ENCODE measurements around the gene MAP2.
"Not testable (repeated sequence)": the region's sequence is repeated elsewhere in the genome, so short reads cannot be mapped to it uniquely, and the experiment has no call there.

MAP2 gene

DNA sequence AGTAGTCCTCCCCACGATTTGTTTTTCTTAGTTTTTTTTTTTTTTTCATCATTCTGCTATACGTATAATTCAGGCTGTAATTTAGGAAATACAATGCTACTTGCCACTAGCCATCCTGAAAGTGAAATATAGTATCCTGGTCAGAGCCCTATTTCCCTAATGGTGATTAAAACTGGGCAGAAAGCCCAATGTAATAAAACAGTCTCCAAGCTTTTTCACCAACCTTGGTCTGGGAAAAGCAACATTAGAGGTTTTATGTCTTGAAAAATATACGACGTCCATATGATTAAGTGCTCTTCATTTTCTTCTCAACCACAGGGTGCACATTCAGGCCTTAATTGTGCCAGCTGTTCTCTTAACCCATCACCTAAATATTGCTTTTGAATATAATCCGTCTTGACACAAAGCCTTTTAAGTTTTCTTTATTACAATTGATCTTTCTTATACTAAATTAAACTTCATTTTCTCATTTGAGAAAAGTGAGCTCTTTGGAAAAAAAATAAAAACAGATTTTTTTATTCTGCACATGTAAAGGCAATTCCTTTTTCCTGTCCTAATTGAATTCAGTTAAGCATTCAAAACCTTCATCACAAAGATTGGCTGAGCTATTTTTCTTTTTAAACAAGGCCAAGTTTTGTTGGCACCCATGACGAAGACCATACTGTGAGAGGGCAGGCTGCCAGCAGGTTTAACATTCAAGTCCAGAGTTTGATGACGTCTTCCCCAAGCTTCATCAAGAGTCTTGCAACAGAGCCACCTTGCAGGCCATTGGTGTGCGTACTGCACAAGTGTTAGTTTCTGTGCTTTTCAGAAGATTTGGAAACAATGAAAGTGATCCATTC is 52.7 kb downstream of the MAP2 start:
- no peak for DNase-seq (ENCODE audit: low spot score)

DNA sequence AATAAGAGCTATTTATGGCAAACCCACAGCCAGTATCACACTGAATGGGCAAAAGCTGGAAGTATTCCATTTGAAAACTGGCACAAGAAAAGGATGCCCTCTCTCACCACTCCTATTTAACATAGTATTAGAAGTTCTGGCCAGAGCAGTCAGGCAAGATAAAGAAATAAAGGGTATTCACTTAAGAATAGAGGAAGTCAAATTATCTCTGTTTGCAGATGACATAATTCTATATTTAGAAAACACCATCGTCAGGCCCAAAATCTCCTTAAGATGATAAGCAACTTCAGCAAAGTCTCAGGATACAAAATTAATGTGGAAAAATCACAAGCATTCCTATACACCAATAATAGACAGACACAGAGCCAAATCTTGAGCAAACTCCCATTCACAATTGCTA is 68.4 kb downstream of the MAP2 start:
- DNase-seq (ENCODE audit: low spot score) = not testable (repeated sequence)

DNA sequence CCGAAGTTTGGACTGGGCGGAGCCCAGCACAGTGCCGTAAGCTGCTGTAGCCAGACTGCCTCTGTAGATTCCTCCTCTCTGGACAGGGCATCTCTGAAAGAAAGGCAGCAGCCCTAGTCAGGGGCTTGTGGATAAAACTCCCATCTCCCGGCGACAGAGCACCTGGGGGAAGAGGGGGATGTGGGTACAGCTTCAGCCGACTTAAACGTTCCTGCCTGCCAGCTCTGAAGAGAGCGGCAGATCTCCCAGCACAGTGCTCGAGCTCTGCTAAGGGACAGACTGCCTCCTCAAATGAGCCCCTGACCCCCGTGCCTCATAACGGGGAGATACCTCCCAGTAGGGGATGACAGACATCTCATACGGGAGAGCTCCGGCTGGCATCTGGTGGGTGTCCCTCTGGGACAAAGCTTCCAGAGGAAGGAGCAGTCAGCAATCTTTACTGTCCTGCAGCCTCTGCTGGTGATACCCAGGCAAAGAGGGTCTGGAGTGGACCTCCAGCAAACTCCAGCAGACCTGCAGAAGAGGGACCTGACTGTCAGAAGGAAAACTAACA is 71.3 kb downstream of the MAP2 start:
- not testable (repeated sequence) for DNase-seq (ENCODE audit: low spot score)

DNA sequence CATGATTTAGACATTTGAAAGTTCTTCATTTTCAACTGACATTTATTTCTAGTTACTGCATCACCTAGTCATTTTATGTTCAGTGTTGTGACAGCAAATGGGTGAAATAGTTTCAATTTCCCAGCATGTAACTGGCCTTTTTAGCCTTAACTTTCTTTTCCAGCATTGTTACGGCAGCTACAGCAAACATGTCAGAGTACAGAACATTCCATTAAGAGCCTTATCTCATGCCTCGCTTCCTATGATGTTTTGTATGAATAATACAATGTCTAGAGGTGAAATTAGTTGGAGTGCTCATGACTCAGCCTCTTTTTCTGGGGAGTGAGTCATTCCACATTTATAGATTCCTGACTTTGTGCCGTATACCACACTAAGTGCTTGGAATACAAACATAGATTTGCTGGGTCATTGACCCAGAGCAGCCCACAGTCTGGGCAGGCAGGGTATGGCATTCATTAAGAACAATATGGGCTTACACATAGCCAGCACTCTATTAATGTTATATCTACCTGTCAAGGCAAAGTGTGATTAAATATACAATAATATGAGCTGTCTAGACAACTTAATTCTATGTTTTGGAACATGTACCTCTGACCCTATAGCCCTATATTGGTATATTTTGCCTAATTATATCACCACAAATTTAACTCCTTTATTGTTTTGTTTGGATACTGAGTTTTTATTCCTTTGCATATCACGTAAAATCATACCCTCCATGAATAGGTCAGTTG is 72.2 kb downstream of the MAP2 start:
- no peak for DNase-seq (ENCODE audit: low spot score)

DNA sequence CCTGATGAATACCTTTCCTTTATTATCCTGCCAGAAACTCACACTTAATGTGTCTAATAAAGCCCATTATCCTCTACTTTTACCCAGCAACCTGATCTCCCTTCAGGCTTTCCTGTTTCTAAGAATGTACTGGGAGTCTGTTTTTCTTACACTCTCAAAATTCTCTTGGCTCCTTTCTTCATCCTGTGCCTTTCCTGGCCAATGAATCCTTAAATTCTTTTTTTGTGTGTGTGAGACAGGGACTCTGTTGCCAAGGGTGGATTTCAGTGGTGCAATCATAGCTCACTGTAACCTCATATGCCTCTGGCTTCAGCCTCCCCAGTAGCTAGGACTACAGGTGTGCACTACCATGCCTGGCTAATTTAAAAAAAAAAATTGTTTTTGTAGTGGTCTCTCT is 72.7 kb downstream of the MAP2 start:
- DNase-seq (ENCODE audit: low spot score) = no peak

DNA sequence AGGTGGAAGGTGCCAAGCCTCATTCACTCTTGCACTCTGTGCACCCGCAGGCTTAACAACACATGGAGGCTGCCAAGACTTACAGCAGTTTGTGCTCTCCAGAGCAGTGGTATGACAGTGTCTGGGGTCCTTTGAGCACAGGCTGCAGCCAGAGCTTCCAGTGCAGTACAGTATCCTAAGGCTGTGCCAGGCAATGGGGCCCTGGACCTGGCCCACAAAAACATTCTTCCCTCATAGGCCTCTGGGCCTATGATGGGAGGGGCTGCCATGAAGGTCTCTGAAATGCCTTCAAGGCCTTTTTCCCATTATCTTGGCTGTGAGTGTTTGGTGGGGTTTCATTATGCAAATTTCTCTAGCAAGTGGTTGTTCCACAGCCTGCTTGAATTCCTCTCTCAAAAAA is 74.8 kb downstream of the MAP2 start:
- no peak for DNase-seq (ENCODE audit: low spot score)

DNA sequence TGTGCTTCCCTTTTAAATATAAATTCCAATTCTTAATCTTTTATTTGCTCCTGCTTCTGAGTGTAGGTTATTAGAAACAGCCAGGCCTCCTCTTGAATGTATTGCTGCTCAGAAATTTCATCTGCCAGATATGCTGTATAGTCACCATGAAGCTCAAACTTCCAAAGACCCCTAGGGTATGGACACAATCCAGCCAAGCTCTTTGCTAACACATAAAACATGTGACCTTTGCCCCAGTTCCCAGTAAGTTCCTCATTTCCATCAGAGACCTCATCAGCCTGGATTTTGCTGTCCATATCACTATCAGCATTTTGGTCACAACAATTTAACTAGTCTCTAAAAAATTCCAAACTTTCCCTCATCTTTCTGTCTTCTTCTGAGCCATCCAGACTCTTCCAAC is 75.2 kb downstream of the MAP2 start:
- no peak for DNase-seq (ENCODE audit: low spot score)

DNA sequence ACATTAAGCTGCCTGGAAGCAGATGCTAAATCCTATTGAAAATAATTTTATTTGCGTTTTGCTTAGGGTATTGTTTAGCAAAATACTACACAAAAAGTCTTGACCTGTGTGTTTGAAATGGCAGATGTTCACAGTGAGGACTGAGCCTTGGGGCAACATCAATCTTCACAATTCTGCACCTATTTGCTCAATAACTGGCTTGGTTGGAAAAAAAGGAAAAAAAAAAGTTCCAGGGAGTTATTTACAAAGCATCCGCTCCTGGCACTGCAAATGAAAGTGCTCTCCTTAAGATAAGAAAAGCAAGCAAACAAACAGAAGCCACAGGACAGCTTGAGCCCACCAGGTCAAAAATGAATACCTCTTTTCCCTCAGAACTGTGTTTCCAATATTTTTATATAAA is 77.7 kb downstream of the MAP2 start:
- no peak for DNase-seq (ENCODE audit: low spot score)

DNA sequence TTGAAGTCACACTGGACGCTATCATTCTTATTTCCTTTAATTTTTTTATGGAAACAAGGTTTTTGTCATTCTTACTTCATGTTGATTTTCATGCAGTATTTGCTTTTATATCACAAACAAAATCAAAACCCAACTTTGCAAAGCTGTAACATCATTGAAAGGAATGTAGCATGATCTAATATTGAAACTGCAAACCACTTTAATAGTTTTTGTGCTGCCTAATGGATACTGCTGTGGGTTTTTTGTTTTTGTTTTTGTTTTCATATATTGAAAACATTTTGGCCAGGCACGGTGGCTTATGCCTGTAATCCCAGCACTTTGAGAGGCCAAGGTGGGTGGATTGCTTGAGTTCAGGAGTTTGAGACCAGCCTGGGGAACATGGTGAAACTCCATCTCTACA is 81.6 kb downstream of the MAP2 start:
- DNase-seq (ENCODE audit: low spot score) = no peak

DNA sequence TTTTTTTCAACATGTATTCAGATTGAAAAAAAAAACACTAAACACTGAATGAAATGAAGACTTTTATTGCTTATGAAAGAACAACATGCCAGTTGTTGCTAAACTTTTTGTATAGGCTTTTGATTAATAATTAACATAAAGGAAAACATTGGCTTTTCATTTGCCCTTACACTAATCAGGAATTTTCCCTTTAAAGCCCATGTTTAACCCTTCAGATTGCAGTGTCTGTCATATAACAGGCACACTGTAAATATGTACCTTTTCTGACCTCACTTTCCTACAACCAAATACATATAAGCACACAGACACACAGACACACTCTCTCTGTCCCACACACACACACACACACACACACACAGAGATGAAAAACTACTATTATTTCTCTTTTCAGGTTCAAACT is 84.4 kb downstream of the MAP2 start:
- no peak for DNase-seq (ENCODE audit: low spot score)

DNA sequence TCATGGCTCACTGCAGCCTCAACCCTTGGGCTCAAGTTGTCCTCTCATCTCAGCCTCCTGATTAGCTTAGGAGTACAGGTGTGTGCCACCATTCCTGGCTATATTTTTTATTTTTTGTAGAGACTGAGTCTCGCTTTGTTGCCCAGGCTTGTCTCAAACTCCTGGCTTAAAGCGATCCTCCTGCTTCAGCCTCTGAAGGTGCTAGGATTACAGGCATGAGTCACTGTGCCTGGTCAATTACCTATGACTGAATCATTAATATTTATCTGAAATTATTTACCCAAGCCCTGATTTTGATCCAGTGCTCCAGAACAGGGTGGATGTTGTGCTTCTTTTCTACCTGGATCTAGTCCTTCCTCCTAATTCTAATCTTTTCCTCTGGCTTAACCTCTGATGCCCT is 87.8 kb downstream of the MAP2 start:
- DNase-seq (ENCODE audit: low spot score) = no peak

DNA sequence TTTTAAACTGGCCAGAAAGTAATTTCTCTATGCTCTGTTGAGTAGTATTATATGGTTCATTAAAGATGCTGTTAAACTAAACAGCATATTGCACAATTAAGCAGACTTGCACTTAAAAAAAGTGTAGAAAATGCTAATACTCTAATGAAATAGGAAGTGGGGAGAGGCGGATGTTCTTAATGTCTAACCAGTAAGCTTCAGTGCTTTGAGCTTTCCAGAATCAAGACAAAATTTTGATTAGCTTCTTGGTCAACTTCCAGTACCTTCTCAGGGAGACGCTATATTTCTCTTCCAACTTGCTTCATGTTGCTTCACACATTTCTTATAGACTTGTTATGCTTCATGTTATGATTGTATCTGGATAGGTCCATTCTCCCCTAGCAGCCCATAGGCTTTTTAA is 89.1 kb downstream of the MAP2 start:
- no peak for DNase-seq (ENCODE audit: low spot score)

DNA sequence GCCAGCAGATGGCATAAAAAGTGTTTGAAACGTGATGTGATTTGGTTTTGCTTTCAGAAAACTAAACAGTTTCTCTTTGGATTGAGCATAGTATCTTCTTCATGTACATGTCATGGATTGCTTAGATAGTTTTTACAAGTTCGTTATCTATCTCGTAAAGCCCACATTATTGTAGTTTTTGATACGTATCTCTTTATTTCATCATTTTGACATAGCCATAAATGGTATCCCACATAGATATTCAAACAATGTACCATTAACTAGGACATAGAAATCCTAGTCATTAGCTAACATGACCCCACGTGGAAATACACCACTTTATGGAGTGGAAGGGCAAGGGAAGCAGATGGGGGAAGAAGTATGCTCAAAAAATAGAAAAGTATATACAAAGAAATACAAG is 93.6 kb downstream of the MAP2 start:
- no peak for DNase-seq (ENCODE audit: low spot score)

DNA sequence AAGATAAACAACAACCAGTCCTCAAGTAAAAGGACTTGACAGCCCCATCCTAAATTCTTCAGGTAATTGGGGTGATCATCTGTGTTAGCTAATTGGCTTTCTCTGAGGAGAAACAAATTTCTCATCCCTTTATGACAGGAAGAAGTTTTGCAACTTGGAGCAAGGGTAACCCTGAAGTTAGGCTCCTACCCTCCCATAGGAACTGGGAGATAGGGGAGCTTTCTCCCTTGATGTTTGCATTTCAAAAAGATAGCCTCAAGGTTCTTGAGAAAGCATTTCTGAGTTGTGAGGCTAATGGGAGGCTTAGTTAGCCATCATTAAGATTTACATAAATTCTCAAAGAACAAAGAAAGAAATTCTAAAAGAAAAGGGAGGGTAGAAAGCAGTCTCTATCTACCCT is 95.4 kb downstream of the MAP2 start:
- no peak for DNase-seq (ENCODE audit: low spot score)

DNA sequence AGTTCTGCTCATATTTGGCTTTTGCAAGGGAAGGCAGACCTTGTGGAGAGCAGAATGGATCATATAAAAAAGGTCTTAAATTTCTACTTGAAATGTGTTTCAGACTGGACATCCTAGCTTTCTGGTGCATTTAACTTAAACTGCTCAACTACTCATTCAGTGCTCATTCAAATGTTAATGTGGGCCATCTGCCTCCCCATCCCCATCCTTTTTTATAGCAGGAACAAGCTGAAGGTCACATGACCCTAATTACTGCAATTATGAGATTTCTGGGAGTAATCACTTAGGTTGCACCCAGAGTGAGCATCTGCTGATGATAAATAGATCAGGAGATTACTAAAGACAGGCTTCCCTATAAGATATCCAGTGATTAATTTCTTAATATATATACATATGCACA is 96.1 kb downstream of the MAP2 start:
- no peak for DNase-seq (ENCODE audit: low spot score)

DNA sequence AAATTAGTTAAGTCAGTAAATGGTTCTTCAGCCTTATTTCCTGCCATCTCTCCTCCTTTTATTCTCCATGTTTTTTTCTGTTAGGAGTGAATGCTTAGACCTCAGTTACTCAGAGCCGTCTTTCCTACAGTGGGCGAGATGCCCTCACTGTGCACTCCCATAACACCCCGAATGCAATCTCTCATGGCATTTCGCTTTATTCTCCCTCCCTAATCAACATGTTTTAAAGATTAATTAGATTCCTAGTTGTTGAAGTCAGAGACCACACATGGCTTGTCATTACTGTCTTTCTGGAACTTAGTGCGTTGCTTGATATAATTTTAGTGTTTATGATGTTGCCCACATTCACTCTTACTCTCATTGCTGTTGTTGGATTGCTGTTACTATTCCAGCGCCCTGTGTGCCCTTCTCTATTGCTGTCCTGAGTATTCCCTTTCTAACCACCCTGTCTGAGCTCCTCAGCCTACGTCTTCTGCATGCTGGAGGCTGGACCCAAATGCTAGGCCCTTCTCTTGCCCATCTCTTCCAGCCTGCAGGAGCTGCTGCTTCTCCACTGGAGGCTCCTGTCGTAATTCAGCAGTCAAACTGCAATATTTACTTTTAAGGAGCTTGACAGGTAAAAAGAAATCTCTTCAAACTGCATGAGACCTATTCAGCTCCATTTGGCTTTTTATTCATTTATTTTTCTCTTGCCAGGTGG is 99.3 kb downstream of the MAP2 start:
- no peak for DNase-seq (ENCODE audit: low spot score)

DNA sequence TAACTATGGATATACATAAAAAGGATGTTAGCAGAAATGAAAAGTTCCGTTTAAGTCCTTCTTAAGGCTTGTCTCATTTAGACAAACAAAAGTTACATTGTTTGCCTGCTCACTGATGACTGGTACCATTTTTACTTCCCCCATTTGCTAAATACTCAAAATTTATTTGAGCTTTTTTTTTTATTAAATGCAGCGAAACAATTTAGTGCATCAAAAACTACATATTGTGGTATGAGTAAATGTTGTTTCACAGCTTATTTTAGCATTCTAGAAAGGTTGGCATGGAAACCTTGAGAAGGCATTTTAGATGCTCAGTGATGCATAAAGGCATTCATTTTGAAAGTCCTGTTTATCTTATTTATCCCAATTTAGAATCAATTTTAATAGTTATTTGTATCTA is 100.0 kb downstream of the MAP2 start:
- no peak for DNase-seq (ENCODE audit: low spot score)

DNA sequence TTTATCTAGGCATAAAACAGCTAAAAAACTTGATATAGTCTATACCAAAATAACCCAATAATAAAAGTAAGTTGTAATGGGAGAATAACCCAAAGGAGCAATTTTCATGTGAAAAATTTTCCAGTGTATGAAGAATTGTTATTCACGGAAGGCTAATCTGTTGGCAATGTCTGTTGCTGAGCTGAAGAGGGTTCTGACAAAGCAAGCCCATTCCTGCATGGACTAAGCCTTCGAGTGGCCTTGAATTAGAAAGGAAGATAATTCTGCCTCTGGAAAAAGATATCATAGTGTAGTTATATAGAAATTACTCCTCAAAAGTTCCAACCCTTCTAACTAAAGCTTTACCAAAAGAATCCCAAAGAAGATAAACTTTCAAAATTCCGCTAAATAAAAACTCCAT is 101.5 kb downstream of the MAP2 start:
- no peak for DNase-seq (ENCODE audit: low spot score)

DNA sequence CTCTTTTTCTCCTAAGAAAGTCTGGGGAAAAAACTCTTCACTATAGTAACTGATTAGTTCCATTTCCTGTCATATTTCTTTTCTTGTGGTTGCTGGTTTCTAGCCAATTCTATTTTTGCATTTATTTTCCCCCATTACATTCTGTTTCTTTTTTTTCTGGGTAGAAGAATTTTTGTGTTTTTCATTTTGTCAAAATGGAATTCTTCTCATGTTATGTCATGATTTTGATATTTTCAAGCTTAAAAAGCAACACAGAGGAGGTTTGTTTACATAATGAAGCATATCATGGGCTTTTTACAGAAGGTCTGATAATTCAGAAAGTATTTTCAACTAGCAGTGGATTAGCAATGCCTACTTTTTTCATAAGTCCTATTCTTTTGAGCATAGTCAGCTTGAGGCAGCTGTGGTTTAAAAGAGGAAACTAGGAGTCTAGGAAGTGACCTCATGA is 102.0 kb downstream of the MAP2 start:
- no peak for DNase-seq (ENCODE audit: low spot score)

DNA sequence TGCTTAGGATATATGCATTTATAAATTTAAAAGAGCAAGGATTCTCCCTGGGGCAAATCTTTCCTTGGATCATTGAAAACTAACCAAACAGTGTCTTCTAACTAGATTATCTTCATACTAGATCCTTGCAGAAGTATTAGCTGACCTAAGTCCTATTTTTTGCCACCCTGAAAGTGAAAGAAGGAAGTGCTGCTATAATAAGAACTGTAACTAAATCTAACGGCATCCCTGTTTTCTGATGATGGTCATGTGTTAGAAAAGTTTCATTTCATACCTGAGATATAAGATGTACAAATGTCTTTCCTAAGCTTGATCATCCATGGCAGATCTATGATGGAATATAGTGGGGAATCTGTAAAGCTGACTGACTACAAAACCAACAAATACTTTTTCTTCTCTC is 102.7 kb downstream of the MAP2 start:
- DNase-seq (ENCODE audit: low spot score) = no peak

DNA sequence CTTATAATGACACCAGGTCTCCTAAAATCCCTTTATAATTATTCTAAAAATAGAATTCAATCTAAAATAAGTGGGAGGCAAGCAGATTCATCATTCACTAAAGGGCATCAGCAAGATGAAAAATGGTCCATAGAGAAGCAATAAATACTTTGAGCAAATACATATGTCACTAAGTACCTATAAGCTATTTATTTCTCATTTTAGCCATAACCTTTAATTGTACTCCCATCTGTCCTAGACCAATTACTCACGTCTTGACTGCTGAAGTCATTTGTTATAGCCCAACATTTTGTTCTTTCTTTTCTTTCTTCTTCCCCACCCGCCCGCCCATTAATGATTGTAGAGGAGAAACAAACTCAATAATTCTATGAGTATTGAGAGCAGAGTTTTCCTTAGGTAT is 105.7 kb downstream of the MAP2 start:
- DNase-seq (ENCODE audit: low spot score) = no peak

DNA sequence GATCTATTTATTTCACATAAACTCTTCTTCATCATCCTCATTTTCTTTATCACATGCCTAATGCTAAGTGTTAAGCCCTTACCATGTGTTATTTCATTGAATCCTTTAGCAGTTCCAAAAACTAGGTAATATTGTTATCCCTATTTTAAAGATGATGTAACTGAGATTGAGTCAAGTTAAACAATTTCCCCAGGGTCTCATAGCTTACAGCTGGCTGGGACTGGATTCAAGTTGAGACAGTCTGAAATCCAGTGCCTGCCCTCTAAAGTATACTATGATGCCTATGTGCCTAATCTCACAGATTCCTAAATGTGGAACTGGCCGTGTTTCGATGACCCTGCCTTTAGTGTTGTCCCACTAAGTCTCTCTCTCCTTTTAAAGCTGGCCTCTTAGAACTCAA is 108.5 kb downstream of the MAP2 start:
- no peak for DNase-seq (ENCODE audit: low spot score)

DNA sequence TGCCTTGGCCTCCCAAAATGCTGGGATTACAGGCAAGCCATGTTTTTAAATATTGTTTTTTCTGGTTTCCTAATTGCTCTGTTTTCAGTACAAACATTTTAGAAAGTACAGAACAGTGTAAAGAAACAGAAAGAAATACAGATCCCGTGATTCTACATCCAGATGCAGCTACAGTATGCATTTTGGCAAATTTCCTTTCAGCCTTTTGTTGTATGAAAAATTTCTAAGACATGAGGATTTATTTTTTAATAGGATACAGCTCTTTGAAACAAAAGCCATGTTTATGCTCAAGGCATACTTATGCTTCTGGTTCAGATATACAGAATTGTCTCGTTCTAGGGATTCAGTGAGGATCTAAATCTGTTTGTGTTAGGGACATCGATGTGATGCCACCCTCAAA is 109.5 kb downstream of the MAP2 start:
- no peak for DNase-seq (ENCODE audit: low spot score)

All from CD4-positive, alpha-beta T cell treated with Interleukin-15 for 4 hours (primary cell).